A204.1 (cell line): ENCODE data around the gene ZFAND2B.

Experiments
- FAIRE-seq: peaks from 2 replicates; lab custom pipeline; 2012; peaks lifted over from hg19 to GRCh38; lab: Jason Lieb, UNC

ZFAND2B gene

DNA sequence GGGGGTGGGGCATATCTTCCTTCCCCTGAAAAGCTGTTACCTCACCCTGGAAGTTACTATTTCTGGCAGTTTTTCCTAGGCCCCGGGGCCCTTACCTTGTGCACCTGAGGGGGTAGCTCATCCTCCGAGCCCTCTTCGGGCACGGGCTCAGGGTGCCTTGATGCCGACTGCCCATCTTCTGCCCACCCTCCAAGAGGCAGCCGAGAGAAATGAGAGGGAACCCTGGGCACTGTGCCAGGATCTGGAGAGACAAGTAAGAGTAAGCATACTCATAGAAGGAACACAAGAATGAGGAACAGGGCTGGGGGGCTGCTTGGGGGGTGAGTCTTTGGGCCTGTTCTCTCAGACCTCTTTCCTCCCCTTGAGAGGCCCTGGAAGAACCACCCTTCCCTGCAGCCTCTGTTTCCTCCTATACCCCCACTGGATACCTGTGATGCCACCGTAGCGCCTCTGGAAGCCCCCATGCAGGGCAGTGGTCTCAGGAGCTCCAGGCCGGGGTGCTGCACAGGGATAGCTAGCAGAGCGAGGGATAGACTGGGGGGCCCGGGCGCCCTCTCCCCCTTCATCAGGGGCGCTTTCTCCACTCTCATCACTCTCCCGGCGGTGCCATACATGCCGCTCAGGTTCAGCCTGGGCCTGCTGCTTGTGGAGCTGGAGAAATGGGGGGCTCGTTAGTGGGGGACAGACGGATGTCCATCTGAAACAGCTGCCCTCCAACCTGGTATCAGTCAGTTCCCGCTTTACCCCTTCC is 14.2 kb downstream of the ZFAND2B start:
- no peak for FAIRE-seq

DNA sequence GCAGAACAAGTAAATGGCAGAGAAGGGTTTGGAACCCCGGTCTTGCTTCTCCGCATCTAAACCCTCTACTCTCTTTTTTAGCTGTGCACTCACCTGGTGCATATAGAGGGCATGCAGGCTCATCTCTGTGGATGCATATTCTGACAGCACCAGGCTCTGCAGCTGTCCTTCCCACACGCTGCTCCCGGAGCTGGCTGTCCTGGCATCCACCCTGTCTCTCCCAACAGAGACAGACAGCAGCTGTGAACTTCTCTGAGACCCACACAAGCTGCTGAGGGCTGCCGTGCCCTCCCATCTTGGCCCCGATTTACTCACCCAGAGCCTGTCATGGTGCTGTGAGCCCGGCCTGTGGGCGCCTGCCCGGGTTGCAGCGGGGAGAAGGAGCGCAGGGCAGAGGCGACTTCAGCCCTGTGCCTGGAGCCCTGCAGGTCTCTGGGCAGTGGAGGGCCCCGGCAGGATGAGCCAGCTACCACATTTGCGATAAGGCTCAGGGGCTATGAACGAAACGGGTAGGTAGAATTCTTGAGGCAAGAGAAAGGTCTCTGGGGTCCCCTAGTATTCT is 15.5 kb downstream of the ZFAND2B start:
- no peak for FAIRE-seq

DNA sequence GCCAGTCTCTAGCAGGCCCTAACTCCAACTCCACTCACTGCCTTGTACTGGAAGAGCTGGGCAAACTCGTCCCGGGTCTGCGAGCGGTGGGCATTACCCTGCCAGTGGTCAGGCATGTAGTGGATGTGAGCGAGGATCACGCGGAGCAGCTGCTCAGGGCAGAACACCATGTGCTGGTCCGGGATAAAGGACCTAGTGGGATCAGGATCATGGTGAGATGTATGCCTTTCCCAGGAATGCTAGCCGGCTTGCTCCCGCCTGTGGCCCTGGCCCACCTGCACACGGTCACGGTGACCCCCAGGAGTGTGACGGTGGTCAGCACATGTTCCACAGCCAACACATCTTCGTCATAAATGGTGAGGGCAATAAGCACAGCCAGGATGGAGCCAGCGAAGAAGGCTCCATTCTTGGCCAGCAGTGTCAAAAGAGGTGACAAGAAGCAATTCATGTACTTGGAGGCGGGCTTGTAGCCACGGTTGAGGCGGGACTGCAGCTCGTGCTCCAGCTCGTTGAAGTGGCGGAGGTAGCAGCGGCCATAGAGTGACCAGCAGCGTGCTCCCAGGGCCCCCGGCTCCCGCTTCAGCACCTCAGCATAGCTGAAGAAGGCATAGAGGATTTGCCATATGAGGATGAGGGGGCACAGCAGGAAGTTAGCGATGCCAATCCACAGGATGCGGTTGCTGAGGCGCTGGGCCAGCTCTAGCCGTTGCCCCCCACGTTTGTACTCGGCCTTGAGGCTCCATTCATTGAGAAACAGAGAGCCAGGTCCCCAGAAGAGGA is 17.4 kb downstream of the ZFAND2B start:
- no peak for FAIRE-seq

DNA sequence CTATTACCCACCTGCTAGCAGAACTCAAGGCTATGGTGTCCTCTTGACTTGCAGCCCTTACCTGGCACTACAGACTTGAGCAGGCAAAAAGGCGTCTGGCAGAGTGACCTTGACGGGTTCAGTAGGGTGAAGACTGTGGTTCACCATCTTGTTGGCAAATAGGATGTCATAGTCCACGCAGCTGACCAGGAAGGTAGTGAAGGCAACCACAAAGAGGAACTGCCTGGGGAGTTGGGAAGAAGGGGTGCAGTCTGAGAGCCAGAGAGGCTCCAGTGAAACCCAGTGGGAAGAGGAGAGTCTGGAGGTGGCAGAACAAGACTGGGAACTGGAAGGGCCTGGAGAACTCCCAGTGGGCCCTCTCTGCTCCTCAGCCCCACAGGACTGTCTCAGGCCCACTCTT is 18.8 kb downstream of the ZFAND2B start:
- FAIRE-seq: no peak

DNA sequence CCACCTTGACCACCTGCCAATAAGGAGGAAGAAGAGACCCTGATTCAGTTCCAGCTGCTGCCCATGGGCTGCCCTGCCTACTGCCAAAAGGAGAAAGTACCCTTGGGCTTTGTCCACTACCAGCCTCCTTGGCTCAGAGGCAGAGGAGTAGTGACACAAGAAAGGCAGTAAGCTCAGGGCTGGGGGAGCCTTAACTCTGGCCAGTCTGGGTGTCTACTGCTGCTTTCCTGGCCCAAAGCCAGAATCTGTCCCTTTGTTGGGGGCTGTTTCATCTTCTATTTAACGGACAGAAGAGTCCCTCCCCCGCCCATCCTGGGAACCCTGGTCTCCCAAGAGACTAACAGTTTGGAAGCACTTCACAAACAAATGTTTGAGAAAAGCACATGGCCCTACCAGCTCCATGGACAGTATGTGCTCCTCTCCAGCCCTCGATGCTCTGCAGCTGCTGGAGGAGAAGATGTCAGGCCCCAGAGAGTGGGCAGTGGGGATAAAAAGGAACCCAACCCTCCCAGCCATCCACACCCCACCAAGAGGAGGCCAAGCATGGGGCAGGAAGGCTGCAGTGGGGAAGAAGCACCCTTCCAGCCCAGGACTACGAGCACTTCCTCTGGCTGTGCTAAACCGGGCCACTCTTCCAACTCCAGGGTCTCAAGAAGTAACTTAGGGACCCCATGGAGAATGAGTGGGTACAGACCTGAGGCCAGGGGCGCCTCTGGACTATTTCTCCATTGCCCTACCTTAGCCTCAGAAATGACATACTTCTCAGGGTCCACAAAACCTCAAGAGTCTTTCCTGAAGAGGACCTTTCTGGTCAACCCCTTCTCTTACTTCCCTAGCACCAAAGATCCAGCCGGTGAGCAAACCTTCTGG is 21.7 kb downstream of the ZFAND2B start:
- FAIRE-seq: no peak

DNA sequence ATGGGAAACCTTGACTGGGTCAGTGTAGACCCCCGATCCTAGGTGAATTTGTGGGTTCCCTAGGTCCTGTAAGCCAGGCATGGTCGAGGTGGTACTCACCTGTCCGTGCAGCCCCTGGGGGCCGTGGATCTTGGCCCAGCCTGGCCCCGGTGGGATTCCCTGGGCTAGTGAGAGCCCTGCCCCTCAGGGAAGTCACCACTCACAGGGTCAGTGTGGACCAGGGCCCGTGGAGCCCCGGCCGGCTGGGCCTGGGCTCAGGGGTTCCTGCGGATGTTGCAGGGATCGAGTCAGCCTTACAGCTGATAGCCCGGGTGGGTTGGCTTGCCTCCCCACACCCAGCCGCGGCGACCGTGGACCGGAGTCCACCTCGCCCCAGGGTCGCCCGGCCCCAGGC is 22.3 kb downstream of the ZFAND2B start:
- FAIRE-seq: no peak

DNA sequence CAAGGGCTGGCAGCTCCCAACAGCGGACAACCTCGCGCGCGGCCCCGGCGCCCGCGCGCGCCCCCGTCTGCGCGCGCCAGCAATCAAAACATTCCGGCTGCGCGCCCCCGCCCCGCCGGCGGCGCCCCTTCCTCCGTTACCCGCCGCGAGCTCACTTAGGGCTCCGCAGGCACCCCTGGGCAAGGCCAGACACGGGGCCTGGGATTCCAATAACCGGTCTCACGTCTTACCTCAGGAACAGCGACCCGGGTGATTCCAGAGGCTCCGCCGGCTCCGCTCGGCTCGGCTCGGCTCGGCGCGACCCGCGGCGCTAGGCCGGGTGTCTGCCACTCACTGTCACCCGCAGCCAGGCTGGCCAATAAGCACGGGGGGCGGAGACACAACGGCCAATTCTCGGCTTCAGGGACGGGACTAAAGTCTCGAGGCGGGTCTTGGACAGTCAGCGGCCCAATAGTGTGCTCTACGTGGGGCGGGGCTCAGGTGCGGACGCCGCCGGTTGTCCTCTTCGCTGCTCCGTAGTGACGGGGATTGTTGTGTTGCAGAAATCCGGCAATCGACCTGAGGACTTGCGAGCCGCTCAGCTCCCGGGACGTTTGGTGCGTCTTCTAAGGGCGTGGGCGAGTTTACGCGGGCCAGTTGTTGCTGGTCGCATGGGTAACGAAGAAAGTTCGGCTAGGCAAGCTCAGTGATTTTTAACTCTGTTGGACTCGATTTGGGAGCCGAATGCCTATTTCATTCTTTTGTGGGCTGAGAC is 22.9 kb downstream of the ZFAND2B start, which contains the start of the genes ANKZF1 and ATG9A:
TSS of gene ANKZF1 (plus strand) at position 502 of the 754 bp plus-strand sequence. CDS start 452 bp downstream, outside the sequence.
TSS of gene ATG9A (minus strand) at position 332 of the 754 bp plus-strand sequence. CDS start 1,612 bp downstream, outside the sequence.
- peak; percentile 96 for FAIRE-seq

DNA sequence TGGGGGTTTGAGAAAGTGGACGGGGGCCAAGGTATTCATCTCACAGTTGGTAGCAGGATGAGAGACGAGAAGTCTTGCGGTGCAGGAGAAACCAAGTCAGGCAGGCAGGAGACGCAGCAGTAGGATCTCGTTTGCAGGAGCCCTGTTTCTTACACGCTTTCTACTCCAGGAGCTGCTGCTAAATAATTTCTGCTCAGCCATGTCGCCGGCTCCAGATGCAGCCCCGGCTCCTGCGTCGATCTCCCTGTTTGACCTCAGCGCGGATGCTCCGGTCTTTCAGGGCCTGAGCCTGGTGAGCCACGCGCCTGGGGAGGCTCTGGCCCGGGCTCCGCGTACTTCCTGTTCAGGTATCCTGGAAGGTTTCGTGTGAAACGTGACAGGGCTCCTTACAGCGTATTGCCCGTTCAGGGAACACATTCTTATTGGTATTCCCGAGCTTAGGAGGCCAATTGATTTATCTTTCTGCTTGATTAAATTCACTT is 23.5 kb downstream of the ZFAND2B start:
- no peak for FAIRE-seq

DNA sequence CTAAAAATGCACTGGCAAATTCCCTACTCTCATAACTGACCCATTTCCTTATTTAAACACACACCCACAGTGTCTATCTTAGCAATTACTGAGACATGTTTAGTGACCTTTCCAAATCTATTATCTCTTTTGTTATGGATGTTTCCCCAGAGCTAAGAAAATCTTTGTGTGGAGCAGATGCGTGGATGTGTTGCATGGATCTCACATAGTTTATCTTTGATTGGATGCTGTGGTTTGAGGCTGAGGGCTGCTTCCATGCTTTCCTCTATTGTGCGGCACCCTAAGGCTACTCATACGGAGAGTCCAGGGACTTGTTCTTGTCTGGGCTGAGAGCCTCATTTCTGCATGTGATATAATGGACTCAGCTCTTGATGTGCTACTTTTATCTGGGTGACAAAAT is 27.7 kb downstream of the ZFAND2B start:
- no peak for FAIRE-seq

DNA sequence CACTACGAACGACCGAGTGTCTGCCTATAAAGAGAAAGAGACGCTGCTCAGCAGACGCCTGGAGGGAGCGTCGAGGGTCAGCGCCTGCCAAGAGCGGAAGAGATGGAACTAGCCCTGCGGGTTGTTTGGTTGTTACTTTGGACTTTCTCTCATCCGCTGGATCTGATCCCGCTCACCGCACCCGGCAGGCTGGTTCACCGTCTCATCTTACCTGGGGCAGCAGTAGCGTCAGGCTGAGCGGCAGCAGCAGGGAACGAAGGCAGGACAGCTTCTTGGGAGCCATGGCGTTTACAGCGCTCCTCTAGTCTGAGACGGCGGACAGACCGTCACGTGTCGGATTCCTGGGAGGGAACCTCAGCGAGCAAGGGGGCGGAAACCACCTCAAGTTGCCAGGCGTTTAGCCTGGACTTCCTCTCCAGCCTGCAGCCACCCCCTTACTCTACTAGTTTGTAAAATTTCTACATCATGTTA is 36.7 kb downstream of the ZFAND2B start:
- no peak for FAIRE-seq

DNA sequence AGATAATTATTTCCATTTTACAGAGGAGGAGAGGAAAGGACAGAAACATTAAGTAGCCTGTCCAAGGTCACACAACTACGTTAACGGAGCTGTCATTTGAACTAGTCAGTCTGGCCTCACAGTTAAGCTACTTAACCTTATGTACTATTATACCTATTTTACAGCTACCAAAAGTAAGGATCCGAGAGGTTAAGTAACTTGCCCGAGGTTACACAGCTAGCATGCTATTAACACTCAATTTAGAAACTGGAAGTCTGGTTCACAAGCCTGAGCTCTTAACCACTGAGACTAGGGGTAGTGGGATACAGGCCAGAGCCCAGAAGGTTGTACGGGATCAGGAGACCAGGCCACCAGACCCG is 38.2 kb downstream of the ZFAND2B start:
- FAIRE-seq: no peak

DNA sequence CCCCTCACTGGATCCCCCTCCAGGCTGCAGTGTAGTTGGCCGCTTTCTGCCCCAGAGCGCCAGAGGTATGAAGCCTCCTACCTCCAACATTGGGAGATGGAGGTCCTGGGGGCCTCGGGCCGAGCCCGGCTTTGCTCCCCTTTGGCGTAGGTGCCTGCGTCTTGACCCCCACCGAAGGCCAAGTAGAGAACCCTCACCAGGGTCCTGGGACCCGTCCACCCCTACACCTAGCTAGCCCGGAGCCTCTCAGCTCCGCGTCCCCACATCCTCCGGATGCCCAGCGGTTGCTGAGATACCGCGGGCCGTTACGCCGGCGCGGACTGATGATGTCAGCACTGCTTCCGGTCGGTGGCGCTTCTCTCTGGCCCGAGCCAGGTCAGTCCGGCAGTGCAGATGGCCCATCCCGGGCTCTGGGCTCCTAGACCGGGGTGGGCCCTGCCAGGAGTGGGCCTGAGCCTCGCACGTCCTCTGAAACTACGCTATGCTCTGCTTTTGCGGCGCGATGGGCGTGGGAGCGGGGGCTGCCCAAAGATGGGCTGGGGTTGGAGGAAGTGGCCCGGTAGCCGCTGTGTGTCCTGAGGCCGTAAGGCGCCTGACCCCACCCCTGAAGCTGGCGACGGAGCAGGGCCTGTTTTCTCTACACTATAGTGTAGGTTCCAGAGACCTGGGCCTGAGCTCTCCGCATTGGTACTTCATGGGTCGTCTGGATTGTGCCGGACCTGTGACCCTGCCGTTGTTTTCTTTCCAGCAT is 38.7 kb downstream of the ZFAND2B start, which contains the start of the genes GLB1L and STK16:
TSS of gene GLB1L (minus strand) at position 297 of the 751 bp plus-strand sequence. CDS start 1,871 bp downstream, outside the sequence.
TSS of gene STK16 (plus strand) at position 332 of the 751 bp plus-strand sequence. CDS start 521 bp downstream, outside the sequence.
- no peak for FAIRE-seq

DNA sequence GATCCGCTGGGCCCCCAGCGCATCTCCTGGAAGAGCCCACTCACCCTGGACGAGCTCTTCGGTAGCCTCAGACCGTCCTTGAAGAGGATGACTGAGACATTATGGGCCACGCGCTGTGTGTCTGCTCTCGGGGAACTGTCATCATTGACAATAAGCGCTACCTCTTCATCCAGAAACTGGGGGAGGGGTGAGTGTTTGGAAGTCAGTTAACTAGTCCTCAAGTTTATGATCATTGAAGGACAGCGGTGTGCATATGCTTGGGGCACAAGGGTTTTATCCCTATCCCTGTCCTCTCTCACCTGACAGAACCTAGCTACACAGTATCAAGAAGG is 39.3 kb downstream of the ZFAND2B start:
- FAIRE-seq: no peak

DNA sequence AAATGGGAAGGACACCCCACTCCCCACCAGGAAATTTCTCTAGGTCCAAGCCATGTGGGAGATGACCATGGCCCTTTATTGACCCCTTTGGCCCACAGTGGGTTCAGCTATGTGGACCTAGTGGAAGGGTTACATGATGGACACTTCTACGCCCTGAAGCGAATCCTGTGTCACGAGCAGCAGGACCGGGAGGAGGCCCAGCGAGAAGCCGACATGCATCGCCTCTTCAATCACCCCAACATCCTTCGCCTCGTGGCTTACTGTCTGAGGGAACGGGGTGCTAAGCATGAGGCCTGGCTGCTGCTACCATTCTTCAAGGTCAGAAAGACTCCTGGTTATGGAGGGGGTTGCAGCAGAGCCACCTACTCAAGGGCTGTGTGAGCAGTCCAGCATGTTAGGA is 40.0 kb downstream of the ZFAND2B start:
- no peak for FAIRE-seq

DNA sequence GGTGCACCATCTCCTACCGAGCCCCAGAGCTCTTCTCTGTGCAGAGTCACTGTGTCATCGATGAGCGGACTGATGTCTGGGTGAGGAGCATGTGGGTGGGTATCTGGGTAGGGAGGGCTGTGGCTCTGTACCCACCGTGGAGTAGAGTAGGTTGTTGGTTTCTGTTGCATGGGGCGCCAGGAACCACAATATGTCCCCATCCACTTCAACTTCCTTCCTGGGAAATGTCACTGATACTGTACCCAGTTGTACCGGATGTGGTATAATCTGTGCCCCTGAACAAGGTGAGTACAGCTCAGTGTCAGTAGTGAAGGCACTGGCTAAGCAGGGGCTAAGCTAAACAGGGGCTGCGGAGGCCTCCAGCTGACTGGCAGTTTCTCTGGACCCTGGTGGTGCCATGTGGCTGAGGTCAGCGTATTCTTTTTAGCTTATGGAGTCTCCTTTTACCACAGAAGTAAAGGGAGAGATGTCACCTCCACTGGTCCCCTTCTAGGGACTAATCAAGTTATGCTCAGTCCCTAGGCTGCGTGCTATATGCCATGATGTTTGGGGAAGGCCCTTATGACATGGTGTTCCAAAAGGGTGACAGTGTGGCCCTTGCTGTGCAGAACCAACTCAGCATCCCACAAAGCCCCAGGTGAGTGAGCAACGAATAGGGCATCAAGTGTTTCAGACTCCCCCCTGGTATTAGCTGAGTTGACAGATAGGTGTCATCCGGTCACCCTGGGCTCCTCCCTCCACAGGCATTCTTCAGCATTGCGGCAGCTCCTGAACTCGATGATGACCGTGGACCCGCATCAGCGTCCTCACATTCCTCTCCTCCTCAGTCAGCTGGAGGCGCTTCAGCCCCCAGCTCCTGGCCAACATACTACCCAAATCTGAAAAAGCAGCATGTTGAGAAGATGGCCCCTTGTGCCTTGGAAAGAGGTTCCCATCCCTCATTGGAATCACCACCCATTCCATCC is 41.4 kb downstream of the ZFAND2B start:
- no peak for FAIRE-seq

DNA sequence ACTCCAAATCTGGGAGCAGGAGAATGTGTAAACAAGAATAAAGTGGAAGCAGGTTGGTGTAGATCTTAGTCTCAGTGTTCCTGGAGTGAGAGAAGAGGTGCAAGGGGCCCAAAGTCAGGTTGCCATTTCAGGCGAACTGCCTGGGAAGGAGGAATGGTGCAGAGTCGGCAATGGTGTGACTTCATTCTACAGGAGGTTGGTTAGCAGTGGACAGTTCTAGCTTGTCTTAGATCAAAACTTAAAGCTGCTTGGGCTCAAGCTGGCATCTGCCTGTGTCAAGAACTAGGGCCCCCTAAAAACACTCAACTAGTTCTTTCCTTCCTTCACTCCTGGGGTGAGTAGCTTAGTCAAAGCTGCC is 42.2 kb downstream of the ZFAND2B start:
- FAIRE-seq: no peak

DNA sequence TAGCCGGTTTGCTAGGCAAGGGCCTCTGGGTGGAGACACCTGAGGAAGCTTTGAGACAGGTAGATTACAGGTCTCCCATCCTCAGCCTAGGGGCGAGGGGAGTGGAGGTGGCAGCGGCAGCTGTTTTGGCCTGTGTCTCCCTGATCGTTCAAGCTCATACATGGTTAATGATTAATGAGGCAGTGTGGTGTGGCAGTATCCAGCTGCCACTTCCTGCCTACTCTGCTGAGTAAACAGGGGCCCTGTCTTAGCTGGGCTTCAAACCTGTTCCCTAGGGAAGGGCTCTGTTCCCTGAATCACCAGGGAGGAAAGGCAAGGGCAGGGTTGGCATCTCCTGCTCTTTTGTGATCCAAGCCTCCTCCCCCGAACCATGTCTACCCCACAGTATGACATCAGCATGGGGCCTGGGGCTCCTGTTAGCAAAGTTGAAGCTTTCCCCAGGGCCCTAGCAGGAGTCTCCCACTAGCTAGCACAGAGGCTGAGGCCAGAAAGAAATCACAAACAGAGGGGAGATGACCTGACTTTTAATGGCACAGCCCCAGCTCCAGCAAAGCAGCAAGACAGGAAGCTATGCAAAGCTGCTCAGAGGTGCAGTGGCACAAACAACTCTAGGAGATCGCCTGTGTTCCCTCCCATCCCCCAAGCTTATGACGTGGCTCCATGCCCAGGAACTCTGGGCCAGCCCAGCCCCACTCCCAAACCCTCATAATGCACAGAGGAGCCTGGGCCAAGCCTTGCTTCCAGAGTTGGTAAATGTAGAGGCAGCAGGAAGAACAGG is 42.8 kb downstream of the ZFAND2B start:
- FAIRE-seq: no peak

DNA sequence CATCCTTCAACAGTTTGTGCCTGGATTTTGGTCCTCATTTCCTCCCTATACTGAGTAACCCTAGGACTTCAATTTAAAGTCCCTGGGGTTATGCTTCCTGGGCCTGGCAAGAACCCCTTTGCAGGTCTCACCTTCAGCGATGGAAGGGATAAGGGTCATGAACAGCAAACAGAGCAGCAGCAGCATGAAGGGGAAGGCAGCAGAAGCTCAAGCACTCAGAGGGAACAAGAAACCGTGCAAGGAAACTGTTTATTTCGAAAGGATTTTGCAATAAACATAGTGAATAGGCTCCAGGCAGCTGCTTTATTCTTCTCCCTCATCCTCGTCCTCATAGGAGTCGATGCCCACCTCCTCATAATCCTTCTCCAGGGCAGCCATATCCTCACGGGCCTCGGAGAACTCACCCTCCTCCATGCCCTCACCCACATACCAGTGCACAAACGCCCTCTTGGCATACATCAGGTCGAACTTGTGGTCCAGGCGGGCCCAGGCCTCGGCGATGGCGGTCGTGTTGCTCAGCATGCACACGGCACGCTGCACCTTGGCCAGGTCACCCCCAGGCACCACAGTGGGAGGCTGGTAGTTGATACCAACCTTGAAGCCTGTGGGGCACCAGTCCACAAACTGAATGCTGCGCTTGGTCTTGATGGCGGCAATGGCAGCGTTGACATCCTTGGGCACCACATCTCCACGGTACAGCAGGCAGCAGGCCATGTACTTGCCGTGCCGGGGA is 43.6 kb downstream of the ZFAND2B start:
- no peak for FAIRE-seq
